ENCODE data around the gene ABI2.

Gene ABI2

DNA sequence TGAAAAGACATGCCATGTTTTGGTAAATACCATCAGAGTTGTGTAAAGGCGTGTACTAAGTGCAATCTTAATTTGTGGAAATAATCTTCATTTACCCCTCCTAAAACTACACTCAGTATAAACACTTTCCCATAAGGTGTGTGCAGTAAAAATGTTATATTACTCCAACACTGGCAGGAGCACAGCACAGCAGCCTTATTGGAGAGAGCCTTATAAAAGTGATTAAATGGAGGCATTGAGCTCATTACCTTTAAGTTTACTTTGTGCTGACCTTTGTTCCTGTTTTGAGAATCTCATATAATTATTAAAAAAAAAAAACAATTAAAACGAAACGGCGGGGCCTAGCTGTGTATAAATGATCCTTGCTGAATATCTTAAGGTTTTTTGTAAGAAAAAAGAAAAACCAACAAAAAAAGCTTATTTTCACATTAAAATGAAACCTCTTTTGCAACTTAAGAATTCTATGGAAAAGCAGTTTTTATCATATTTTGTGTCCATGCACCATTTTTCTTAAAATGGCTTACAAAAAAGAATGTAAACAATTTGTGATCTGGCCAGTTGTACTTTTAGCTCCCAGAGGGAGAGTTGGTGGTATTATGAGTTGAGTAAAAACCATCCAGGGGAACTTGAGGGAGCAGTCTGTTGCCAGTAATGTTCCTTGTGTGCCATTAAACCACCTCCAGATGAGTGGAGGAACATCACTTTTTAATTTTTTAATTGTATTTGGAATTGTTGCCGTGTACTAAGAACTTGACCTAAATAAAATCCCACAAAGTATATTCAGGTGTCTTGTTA is 103.4 kb downstream of the ABI2 start:
- FAIRE-seq = no peak

DNA sequence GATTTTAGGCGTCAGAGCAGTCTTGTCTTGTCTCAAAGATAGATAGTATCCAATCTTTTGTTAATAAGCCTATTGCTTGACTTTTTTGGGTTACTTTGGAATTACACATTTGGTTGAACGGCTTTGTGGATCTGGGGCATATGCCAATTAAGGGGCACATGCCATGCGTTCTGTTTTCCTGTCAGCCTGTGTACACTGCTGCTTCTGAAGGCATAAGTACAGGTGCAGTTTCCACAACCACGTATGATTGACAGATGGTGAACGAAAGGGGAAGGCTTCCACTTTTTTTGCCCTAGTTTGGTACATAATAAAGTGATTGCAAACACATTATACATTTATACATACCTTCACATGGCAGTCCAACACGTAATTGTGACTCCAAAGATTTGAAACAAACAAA is 104.6 kb downstream of the ABI2 start:
- FAIRE-seq = no peak

GRCh38 chr2:203436496-203436895 is 108.3 kb downstream of the ABI2 start:
- FAIRE-seq = no peak

GRCh38 chr2:203437511-203437910 is 109.3 kb downstream of the ABI2 start:
- no peak for FAIRE-seq

- no peak for FAIRE-seq
Observed at GRCh38 chr2:203438528-203438927, 110.3 kb downstream of the ABI2 start.

- FAIRE-seq = no peak
Observed at GRCh38 chr2:203440671-203441070, 112.5 kb downstream of the ABI2 start.

DNA sequence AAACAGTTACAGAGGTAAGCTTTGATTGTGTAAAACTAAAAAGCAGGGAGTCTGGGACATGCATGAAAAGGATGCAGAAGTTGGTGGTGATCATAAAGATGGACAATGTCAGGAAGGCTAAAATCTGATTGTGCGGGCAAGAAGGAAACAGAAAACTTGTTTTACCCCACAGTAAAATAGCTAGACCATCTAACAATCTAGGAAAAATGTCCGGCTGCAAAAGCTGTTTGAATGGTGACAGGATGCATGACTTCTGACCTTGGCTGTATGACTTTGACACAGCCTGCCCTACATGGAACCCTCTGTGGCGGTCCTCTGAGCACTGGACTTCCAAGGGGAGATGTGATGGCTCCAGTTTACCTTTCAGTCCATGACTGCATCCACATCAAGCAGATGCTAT is 113.3 kb downstream of the ABI2 start:
- no peak for FAIRE-seq

DNA sequence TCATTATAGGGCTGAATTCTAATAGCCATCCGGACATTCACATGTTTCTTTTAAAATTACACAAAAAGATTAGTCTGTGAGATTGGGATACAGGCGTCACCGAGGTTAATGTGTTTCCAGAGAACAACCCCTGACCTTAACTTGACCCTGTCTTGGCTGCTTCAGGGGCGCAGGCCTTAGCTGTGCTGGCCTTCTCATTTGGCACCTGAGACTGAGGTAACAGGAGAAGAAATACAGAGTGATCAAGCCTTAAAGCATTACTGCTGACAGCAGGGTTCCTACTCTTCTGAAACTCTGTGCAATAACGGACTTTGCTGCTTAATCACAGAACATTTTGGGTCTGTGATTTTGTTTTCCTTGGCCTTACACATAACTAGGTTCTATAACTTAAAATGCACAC is 114.3 kb downstream of the ABI2 start:
- no peak for FAIRE-seq

GRCh38 chr2:203444738-203445137 is 116.5 kb downstream of the ABI2 start:
- no peak for FAIRE-seq

- FAIRE-seq = no peak
Observed at GRCh38 chr2:203446071-203446481, 117.9 kb downstream of the ABI2 start.

DNA sequence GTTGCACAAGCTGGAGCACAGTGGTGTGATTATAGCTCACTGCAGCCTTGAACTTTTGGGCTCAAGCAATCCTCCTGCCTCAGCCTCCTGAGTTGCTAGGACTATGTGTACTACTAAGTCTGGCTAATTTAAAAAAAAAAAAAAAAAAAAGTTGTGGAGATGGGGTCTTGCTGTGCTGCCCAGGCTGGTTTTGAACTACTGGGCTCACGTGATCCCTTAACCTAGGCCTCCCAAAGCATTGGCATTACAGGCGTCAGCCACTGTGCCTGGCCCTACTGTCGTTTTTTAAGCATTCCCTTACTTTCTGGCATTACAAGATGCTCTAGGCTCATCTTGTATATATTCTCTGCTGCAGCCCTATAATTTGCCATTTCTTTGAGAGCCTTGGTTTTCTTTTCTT is 118.6 kb downstream of the ABI2 start:
- no peak for FAIRE-seq

DNA sequence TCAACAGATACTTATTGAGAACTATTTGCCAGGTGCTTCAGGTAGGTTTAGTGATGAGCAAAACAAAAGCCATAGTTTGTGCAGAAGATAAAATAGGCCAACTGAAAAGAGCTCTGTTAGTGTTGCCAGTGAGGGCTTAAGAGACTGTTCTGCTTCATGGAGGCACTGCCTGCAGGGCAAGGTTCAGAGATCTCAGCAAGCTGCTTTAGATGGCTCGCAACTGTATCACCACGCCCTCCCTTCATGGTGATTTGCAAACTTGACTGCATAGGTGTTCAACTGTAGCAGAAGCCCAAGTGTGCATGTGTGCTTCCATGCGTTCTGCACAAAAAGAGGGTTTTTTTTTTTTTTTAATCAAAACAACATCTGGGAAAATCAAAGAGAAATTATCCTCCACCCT is 122.4 kb downstream of the ABI2 start:
- no peak for FAIRE-seq

DNA sequence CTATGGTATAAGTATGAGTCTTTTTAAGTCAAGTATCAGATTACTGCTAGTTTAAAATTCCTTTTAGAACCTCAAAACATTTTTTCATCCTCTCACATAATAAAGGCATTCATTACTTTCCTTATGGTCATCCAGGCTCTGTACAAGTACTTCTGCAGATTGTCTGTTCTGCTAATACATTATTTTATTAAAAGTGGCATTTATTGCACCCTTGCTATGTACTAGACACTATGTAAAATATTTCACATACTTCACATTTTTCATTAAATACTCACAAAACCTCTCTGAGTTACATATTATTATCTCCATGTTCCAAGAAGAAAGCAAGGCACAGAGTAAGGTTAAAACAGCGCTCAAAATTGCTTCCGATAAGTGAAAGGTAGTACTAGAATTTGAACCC is 122.8 kb downstream of the ABI2 start:
- no peak for FAIRE-seq

DNA sequence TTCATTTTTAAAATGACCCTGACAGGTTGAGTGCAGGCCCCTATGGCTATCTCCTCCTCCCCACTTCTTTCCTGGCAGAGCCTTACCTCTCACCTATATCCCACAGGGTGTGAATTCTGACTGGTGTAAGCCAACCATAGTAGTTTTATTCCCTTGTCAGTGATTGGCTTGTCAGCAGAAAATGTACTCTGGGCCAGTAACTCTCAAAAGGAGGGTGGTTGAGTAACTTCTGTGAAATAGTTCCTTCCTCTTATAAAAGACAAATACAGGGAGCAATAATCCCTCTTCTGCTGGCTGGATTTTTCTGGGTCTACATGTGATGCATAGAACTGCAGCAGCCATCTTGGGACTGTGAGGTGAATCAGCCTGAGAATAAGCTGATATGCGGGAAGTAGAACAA is 123.5 kb downstream of the ABI2 start:
- no peak for FAIRE-seq

- FAIRE-seq = peak; percentile 98
Observed at GRCh38 chr2:203453858-203454451, 125.8 kb downstream of the ABI2 start.

GRCh38 chr2:203455209-203455608 is 127.0 kb downstream of the ABI2 start:
- FAIRE-seq = no peak

- peak; percentile 13 for FAIRE-seq
Observed at GRCh38 chr2:203461746-203462145, 133.6 kb downstream of the ABI2 start.

- peak; percentile 77 for FAIRE-seq
Observed at GRCh38 chr2:203462308-203462707, 134.1 kb downstream of the ABI2 start.

DNA sequence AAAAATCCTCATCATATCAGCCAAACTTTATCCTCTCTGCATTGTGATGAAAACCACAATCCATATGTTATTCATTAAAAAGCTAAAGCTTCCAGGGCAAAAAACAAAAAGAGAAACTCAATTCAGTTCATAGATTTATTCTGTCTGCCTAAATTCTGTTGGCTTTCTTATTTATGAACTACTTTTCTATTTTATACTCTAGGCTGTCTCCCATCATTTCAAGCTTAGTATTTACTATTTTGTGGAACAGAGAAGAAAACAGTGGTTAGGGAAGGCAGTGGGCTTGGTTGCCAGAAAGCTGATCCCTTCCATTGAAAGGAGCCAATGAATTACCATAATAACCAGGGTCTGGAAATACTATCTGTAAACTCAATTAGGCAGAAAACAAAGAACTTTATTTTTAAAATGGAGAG is 135.1 kb downstream of the ABI2 start:
- no peak for FAIRE-seq

- FAIRE-seq = no peak
Observed at GRCh38 chr2:203469546-203469945, 141.4 kb downstream of the ABI2 start.

GRCh38 chr2:203470371-203470770 is 142.2 kb downstream of the ABI2 start:
- no peak for FAIRE-seq

DNA sequence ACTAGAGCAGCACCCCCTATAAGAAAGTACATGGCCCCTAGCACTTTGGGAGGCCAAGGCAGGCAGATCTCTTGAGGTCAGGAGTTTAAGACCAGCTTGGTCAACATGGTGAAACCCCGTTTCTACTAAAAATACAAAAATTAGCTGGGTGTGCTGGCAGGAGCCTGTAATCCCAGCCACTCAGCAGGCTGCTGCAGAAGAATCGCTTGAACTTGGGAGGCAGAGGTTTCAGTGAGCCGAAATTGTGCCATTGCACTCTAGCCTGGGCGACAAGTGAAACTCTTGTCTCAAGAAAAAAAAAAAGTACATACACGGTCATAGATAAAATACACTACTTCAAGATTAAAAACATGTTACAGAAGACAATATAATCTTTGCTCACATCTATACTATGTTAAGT is 143.1 kb downstream of the ABI2 start:
- FAIRE-seq = no peak

DNA sequence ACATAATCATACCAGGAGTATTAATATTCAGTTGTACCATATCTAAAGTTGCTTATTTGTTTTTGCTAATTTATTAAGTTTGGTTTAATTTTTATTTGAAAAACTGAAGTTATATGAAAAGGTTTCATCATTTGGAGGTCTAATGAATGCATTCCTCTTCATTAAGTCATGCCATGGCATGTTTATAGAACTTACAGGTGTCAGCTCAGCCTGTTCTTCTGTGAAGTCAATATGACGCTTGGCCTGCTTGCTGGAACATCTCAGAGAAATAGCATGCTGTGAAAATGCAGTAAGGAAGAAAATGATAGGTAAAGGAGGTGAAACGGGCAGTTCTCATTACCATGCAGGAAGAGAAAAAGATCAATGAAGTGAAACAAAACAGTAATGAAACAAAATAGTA is 148.7 kb downstream of the ABI2 start:
- no peak for FAIRE-seq

DNA sequence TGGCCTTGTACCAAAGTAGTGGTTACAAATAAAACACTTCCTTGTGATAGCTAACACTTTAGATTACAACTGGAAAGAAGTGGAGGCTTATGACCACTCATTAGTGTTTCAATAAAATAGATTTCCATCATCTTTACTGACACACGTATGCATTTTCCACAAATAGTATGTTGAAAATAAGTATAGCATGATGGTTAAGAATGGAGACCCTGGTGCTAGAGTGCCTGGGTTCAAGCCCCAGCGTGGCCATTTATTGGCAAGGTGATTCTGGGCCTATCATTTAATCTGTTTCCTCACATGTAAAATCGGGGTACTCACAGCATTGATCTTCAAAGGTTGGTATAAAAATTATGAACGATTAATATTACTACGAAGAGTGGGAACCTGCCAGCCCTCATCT is 152.4 kb downstream of the ABI2 start:
- no peak for FAIRE-seq

All from G401.6 (cell line).